Astrocyte (in vitro differentiated cells and primary cell): ENCODE results near the gene SGCG.

ENCODE experiments used
- CTCF ChIP-seq: IDR thresholded peaks from 2 replicates; pipeline ENCODE4 v1.5.1; 2011; ENCODE audit warnings: low read depth, mild to moderate bottlenecking, inconsistent platforms, low read length, moderate library complexity; ENCODE audit not compliant: insufficient read depth
- EZH2 ChIP-seq: IDR thresholded peaks from 2 replicates; pipeline ENCODE4 v1.6.1; 2012; ENCODE audit warnings: mild to moderate bottlenecking, low read length, inconsistent platforms; ENCODE audit not compliant: insufficient read depth

GRCh38 chr13:23354520-23354919 is 173.7 kb downstream of the SGCG start:
- TF ChIP-seq CTCF (no peak), EZH2 (no peak)
